CD4-positive, alpha-beta T cell treated with Interleukin-15 for 4 hours (primary cell): ENCODE measurements around the gene BTBD19.
"Not testable (repeated sequence)": the region's sequence is repeated elsewhere in the genome, so short reads cannot be mapped to it uniquely, and the experiment has no call there.

Experiments used
- DNase-seq: peaks from one replicate; pipeline ENCODE4 v3.0.0-alpha.2; 2020; ENCODE audit warnings: low spot score

The BTBD19 gene

GRCh38 chr1:44808063-44808937 lies at the start of gene BTBD19:
BTBD19 (plus strand) TSS chr1:44808523; CDS start chr1:44808821, 298 bp downstream.
- DNase-seq: no peak

- no peak for DNase-seq
Observed at GRCh38 chr1:44759077-44759476, 49.2 kb upstream of the BTBD19 start.

GRCh38 chr1:44760876-44761275 lies 47.4 kb upstream of the BTBD19 start:
- DNase-seq: no peak

GRCh38 chr1:44766421-44766820 lies 41.9 kb upstream of the BTBD19 start:
- DNase-seq: not testable (repeated sequence)

GRCh38 chr1:44775078-44775929 lies 33.0 kb upstream of the BTBD19 start, which contains the start of gene RPS8:
RPS8 (plus strand) TSS chr1:44775540; CDS start chr1:44775597, 57 bp downstream.
- peak; percentile 90 for DNase-seq

GRCh38 chr1:44775930-44776729 lies 32.2 kb upstream of the BTBD19 start:
- DNase-seq: peak; percentile 35

GRCh38 chr1:44776730-44777068 lies 31.6 kb upstream of the BTBD19 start:
- no peak for DNase-seq

GRCh38 chr1:44777547-44777946 lies 30.8 kb upstream of the BTBD19 start:
- DNase-seq: no peak

GRCh38 chr1:44777969-44778635 lies 30.2 kb upstream of the BTBD19 start:
- DNase-seq: no peak

- no peak for DNase-seq
Observed at GRCh38 chr1:44778705-44779576, 29.4 kb upstream of the BTBD19 start.

GRCh38 chr1:44780583-44781121 lies 27.7 kb upstream of the BTBD19 start:
- no peak for DNase-seq

- no peak for DNase-seq
Observed at GRCh38 chr1:44783697-44784093, 24.6 kb upstream of the BTBD19 start.

GRCh38 chr1:44784094-44785028 lies 24.0 kb upstream of the BTBD19 start:
- DNase-seq: peak; percentile 37

GRCh38 chr1:44785029-44785380 lies 23.3 kb upstream of the BTBD19 start:
- DNase-seq: no peak

- no peak for DNase-seq
Observed at GRCh38 chr1:44785501-44786137, 22.7 kb upstream of the BTBD19 start.

GRCh38 chr1:44786138-44786840 lies 22.0 kb upstream of the BTBD19 start:
- peak; percentile 74 for DNase-seq

- DNase-seq: no peak
Observed at GRCh38 chr1:44786841-44787426, 21.4 kb upstream of the BTBD19 start.

- DNase-seq: no peak
Observed at GRCh38 chr1:44787506-44787905, 20.8 kb upstream of the BTBD19 start.
